HCT116 (cell line): Measurements from ENCODE around the gene MRPL49. TPM values are rescaled to one million over a fixed set of nuclear protein-coding genes. Genes with fewer than 3 reads are reported as not detected.
A peak's percentile ranks its signal among the peaks of the same experiment; 100 is the strongest.

Source experiments
- ATAC-seq: fragments of 200-7000 bp; cut with Tn5 transposase; 2 replicates; pipeline ENCODE4 v1.9.1; 2020; ENCODE audit warnings: mild to moderate bottlenecking, moderate library complexity
- BruUV-seq: library from RNA; stranded (reverse); fragments of 400-500 nt; replicated peaks from 2 replicates; lab custom pipeline; 2021; lab: Mats Ljungman, UMichigan
- CTCF ChIA-PET: fragments of 300-600 bp; sonication (Branson Sonifier 250); formaldehyde crosslinking; loops from one replicate; lab custom pipeline; 2021; ENCODE audit warnings: antibody characterized with exemption; lab: Charles Lee
- POLR2A ChIA-PET: fragments of 300-600, 350-600 bp; sonication (Branson Sonifier 250); formaldehyde crosslinking; loops from one replicate; lab custom pipeline; 2021; ENCODE audit warnings: antibody characterized with exemption; lab: Charles Lee
- RAD21 ChIA-PET, 2 experiments: fragments of 300-600 bp; sonication (Branson Sonifier 250); formaldehyde crosslinking; loops; one replicate each; lab custom pipeline; 2023; ENCODE audit warnings: low total read pairs in 2 of 2; ENCODE audit not compliant: uncharacterized antibody in 2 of 2, unreplicated experiment in 2 of 2, low non-redundant PET in 1 of 2; lab: Charles Lee
- DNase-seq: peaks from one replicate; pipeline ENCODE4 v3.0.0-alpha.2; 2010; ENCODE audit warnings: low read depth, low spot score
- H2AFZ ChIP-seq: fragments of 200-600 bp; shearing (Covaris generic), sonication (generic); 2 replicates; pipeline ENCODE4 v1.6.1; 2017; ENCODE audit warnings: low read depth, mixed run types, mixed read lengths, antibody characterized with exemption, low read length; ENCODE audit not compliant: poor library complexity, severe bottlenecking
- H3K27ac ChIP-seq: 2 replicates; pipeline ENCODE4 v1.5.1; 2012; ENCODE audit warnings: low read depth, low read length
- H3K27me3 ChIP-seq: fragments of 200-600 bp; sonication (generic); 2 replicates; pipeline ENCODE4 v1.6.1; 2016; ENCODE audit warnings: mixed run types, low read length, mixed read lengths; ENCODE audit not compliant: insufficient read depth
- H3K36me3 ChIP-seq, 2 experiments: fragments of 200-500 bp in 1 of 2; fragments of 200-600 bp in 1 of 2; sonication (Bioruptor generic) in 1 of 2; sonication (generic) in 1 of 2; 2 replicates each; pipeline versions ENCODE4 v1.5.1 to v1.6.1; 2014 to 2016; ENCODE audit warnings: low read length in 2 of 2, inconsistent platforms in 1 of 2, mixed read lengths in 1 of 2, mixed run types in 1 of 2; ENCODE audit not compliant: insufficient read depth in 2 of 2, control insufficient read depth in 1 of 2
- H3K4me1 ChIP-seq, 2 experiments: fragments of 200-600 bp in 1 of 2; sonication (generic) in 1 of 2; 2 replicates each; pipeline versions ENCODE4 v1.5.1 to v1.6.1; 2012 to 2017; ENCODE audit warnings: low read length in 2 of 2, inconsistent platforms in 1 of 2, mild to moderate bottlenecking in 1 of 2, mixed read lengths in 1 of 2, mixed run types in 1 of 2, moderate library complexity in 1 of 2; ENCODE audit not compliant: insufficient read depth in 2 of 2, control insufficient read depth in 1 of 2
- H3K4me2 ChIP-seq: fragments of 200-600 bp; sonication (generic); 2 replicates; pipeline ENCODE4 v1.6.1; 2017; ENCODE audit warnings: mixed run types, low read length, mixed read lengths
- H3K4me3 ChIP-seq, 2 experiments: fragments of 200-600 bp in 1 of 2; sonication (generic) in 1 of 2; replicated peaks in 1 of 2; 2 replicates each; pipeline ENCODE4 v1.5.1; 2011 to 2016; ENCODE audit warnings: low read length in 2 of 2, control low read depth in 1 of 2, low read depth in 1 of 2, mild to moderate bottlenecking in 1 of 2, mixed read lengths in 1 of 2, mixed run types in 1 of 2
- H3K79me2 ChIP-seq: fragments of 200-600 bp; sonication (generic); 2 replicates; pipeline ENCODE4 v1.6.1; 2017; ENCODE audit warnings: mild to moderate bottlenecking, mixed run types, low read length, moderate library complexity, mixed read lengths; ENCODE audit not compliant: insufficient read depth
- H3K9ac ChIP-seq: fragments of 200-600 bp; sonication (generic); 2 replicates; pipeline ENCODE4 v1.6.1; 2016; ENCODE audit warnings: low read length, mixed read lengths
- H3K9me2 ChIP-seq: fragments of 200-600 bp; sonication (generic), shearing (Covaris generic); 2 replicates; pipeline ENCODE4 v1.6.1; 2017; ENCODE audit warnings: mixed run types, mild to moderate bottlenecking, moderate library complexity; ENCODE audit not compliant: insufficient read depth
- H3K9me3 ChIP-seq, 2 experiments: fragments of 200-500 bp in 1 of 2; fragments of 200-600 bp in 1 of 2; sonication (Bioruptor generic) in 1 of 2; sonication (generic) in 1 of 2; 2 replicates each; pipeline ENCODE4 v1.6.1; 2014 to 2017; ENCODE audit warnings: low read length in 2 of 2, mixed read lengths in 2 of 2, inconsistent platforms in 1 of 2, low read depth in 1 of 2, mild to moderate bottlenecking in 1 of 2, mixed run types in 1 of 2, moderate library complexity in 1 of 2; ENCODE audit not compliant: control insufficient read depth in 1 of 2, insufficient read depth in 1 of 2
- H4K20me1 ChIP-seq: fragments of 200-600 bp; sonication (generic), shearing (Covaris generic); 2 replicates; pipeline ENCODE4 v1.6.1; 2017; ENCODE audit warnings: mixed run types, mild to moderate bottlenecking, moderate library complexity; ENCODE audit not compliant: insufficient read depth
- CBX3 ChIP-seq: IDR thresholded peaks from 2 replicates; pipeline ENCODE4 v1.6.1; 2012; ENCODE audit warnings: low read depth
- CEBPB ChIP-seq: IDR thresholded peaks from 2 replicates; pipeline ENCODE4 v1.6.1; 2012; ENCODE audit warnings: low read depth
- EGR1 ChIP-seq: IDR thresholded peaks from 2 replicates; pipeline ENCODE4 v1.6.1; 2012; ENCODE audit warnings: low read depth
- ELF1 ChIP-seq: IDR thresholded peaks from 2 replicates; pipeline ENCODE4 v1.6.1; 2012; ENCODE audit warnings: low read depth, borderline replicate concordance
- FOSL1 ChIP-seq: IDR thresholded peaks from 2 replicates; pipeline ENCODE4 v1.6.1; 2012; ENCODE audit warnings: low read depth
- JUND ChIP-seq: IDR thresholded peaks from 2 replicates; pipeline ENCODE4 v1.6.1; 2012
- POLR2A ChIP-seq: IDR thresholded peaks from 2 replicates; pipeline ENCODE4 v1.7.0; 2011; ENCODE audit warnings: borderline replicate concordance; ENCODE audit not compliant: insufficient read depth, insufficient read length; ENCODE audit errors: extremely low read depth
- POLR2AphosphoS5 ChIP-seq: IDR thresholded peaks from 2 replicates; pipeline ENCODE4 v1.6.1; 2011; ENCODE audit warnings: mild to moderate bottlenecking, low read depth, low read length, moderate library complexity
- RAD21 ChIP-seq: IDR thresholded peaks from 2 replicates; pipeline ENCODE4 v1.6.1; 2012; ENCODE audit warnings: low read depth, mild to moderate bottlenecking
- SIN3A ChIP-seq: IDR thresholded peaks from 2 replicates; pipeline ENCODE4 v1.6.1; 2012; ENCODE audit warnings: low read depth
- SP1 ChIP-seq: IDR thresholded peaks from 2 replicates; pipeline ENCODE4 v1.6.1; 2012; ENCODE audit warnings: low read depth
- SRF ChIP-seq: IDR thresholded peaks from 2 replicates; pipeline ENCODE4 v1.6.1; 2012; ENCODE audit warnings: low read depth
- TCF7L2 ChIP-seq: IDR thresholded peaks from 2 replicates; pipeline ENCODE4 v1.7.0; 2011; ENCODE audit warnings: borderline replicate concordance, inconsistent platforms; ENCODE audit not compliant: insufficient read depth, insufficient read length; ENCODE audit errors: extremely low read depth
- YY1 ChIP-seq: IDR thresholded peaks from 2 replicates; pipeline ENCODE4 v1.6.1; 2011; ENCODE audit warnings: low read length, low read depth, moderate library complexity, mild to moderate bottlenecking; ENCODE audit not compliant: insufficient replicate concordance; ENCODE audit errors: extremely low read depth
- ZNF274 ChIP-seq: fragments of 200-500 bp; sonication (Bioruptor generic); IDR thresholded peaks from 2 replicates; pipeline ENCODE4 v1.6.1; 2014; ENCODE audit warnings: mild to moderate bottlenecking, low read depth, low read length, inconsistent platforms
- intact Hi-C: fragments of 100-400 bp; cut with micrococcal nuclease; formaldehyde crosslinking; loops from 2 replicates; pipeline ENCODE4 v1.10.0; 2022
- total RNA-seq: library from RNA; stranded (reverse); gene quantifications from one replicate; pipeline ENCODE4 v1.2.1, GENCODE V29; 2021; ENCODE audit not compliant: unreplicated experiment
- TF ChIP-seq, protein P1 (sequence below), 3 experiments: fragments of 200-600 bp in 1 of 3; sonication (generic) in 1 of 3; IDR thresholded peaks in 2 of 3; conservative IDR thresholded peaks in 1 of 3; 2 replicates each; pipeline ENCODE4 v1.5.1; 2012 to 2017; ENCODE audit warnings: low read depth in 2 of 3, low read length in 2 of 3, antibody characterized with exemption in 1 of 3, borderline replicate concordance in 1 of 3, control low read depth in 1 of 3, mild to moderate bottlenecking in 1 of 3, mixed read lengths in 1 of 3, mixed run types in 1 of 3, moderate library complexity in 1 of 3; ENCODE audit not compliant: insufficient read depth in 1 of 3
- TF ChIP-seq, protein P2 (sequence below): IDR thresholded peaks from 2 replicates; pipeline ENCODE4 v1.6.1; 2012; ENCODE audit warnings: low read depth
- TF ChIP-seq, protein P3 (sequence below): IDR thresholded peaks from 2 replicates; pipeline ENCODE4 v1.6.1; 2012
- TF ChIP-seq, protein P4 (sequence below): IDR thresholded peaks from 2 replicates; pipeline ENCODE4 v1.6.1; 2011; ENCODE audit warnings: mild to moderate bottlenecking, low read length, moderate library complexity; ENCODE audit not compliant: insufficient replicate concordance; ENCODE audit errors: extremely low read depth

The MRPL49 gene
- total RNA-seq, 1 experiment from 2014 or later: 77.5 TPM

DNA sequence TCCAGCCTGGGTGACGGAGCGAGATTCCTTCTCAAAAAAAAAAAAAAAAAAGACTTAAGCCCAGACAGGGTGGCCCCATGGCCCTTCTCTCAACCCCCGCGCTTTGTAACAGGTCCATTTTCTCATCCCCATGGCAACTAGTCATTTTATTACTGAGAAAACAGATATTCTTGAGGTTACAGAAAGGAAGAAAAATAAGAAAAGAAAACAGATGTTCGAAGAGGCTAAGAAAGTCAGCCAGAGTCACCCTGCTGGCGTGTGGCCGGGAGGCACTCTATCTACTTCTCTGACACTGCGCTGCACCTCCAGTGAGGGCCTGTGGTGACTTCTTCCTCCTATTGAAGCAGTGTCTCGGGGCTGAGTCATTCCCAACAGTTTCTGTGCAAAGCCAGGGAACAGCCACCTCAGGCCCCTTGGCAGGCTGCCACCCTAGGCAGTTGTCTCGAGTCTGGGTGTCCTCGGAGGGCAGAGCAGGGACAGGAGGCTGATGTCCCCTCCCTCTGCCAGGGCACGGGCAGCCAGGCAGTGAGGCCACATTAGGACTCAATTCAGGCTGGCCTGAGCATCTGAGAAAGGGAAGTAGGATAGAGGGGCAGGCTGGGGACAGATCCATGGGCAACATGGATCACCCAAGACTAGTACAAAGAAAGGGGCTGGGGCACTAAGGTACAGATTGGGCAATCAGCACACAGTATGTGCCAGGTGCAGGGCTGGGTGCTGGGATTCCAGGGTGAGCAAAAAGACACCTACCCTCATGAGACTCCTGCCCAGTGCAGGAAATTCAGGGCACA lies 28.6 kb downstream of the MRPL49 start:
- H3K36me3 ChIP-seq: no peaks in the 10 kb centered on the region
- no peaks in the 10 kb centered on the region for H3K27me3 ChIP-seq
- RAD21 ChIA-PET: no interaction called here
- ATAC-seq (peak; percentile 97), DNase-seq (peak; percentile 90)
- peaks cover 15 to 29% of the 10 kb centered on the region in 2 experiments for H3K4me1 ChIP-seq
- intact Hi-C loops: no loop called here
- H3K27ac ChIP-seq: peak overlapping the region; percentile 89
- CTCF ChIA-PET: no interaction called here
- peak overlapping the region; percentile 20 to 29; a peak in 3 of 4 replicates for H3K4me3 ChIP-seq
- H4K20me1 ChIP-seq: no peaks in the 10 kb centered on the region
- peak overlapping the region; percentile 50 for H3K9ac ChIP-seq
- H3K4me2 ChIP-seq: peak overlapping the region; percentile 74
- peaks cover 0 to 7% of the 10 kb centered on the region in 2 experiments; a peak in 1 of 4 replicates for H3K9me3 ChIP-seq
- H3K9me2 ChIP-seq: no peaks in the 10 kb centered on the region
- H2AFZ ChIP-seq: peak overlapping the region; percentile 9
- no peaks in the 10 kb centered on the region for H3K79me2 ChIP-seq
- BruUV-seq: no TSS peak
- POLR2A ChIA-PET: interaction anchor here (1.1 kb wide), 1 partner anchor 29 kb away, joined by 3 read pairs; the partner anchor contains the start of genes FAU and MRPL49
- peak; percentile 87 for TF ChIP-seq POLR2AphosphoS5
- TF ChIP-seq ZNF274: no peak
- TF ChIP-seq ELF1: no peak
- TF ChIP-seq SRF: no peak
- TF ChIP-seq, protein P1, sequence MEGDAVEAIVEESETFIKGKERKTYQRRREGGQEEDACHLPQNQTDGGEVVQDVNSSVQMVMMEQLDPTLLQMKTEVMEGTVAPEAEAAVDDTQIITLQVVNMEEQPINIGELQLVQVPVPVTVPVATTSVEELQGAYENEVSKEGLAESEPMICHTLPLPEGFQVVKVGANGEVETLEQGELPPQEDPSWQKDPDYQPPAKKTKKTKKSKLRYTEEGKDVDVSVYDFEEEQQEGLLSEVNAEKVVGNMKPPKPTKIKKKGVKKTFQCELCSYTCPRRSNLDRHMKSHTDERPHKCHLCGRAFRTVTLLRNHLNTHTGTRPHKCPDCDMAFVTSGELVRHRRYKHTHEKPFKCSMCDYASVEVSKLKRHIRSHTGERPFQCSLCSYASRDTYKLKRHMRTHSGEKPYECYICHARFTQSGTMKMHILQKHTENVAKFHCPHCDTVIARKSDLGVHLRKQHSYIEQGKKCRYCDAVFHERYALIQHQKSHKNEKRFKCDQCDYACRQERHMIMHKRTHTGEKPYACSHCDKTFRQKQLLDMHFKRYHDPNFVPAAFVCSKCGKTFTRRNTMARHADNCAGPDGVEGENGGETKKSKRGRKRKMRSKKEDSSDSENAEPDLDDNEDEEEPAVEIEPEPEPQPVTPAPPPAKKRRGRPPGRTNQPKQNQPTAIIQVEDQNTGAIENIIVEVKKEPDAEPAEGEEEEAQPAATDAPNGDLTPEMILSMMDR (IDR thresholded peaks at IDR 0.05 in 2 of 3, conservative IDR thresholded peaks at IDR 0.05 in 1 of 3; ENCODE audit: borderline replicate concordance in 1 of 3, insufficient read depth in 1 of 3, low read depth in 2 of 3, low read length in 2 of 3): no peak
- TF ChIP-seq SP1: peak; percentile 87
- TF ChIP-seq CBX3: peak; percentile 94
- TF ChIP-seq, protein P2, sequence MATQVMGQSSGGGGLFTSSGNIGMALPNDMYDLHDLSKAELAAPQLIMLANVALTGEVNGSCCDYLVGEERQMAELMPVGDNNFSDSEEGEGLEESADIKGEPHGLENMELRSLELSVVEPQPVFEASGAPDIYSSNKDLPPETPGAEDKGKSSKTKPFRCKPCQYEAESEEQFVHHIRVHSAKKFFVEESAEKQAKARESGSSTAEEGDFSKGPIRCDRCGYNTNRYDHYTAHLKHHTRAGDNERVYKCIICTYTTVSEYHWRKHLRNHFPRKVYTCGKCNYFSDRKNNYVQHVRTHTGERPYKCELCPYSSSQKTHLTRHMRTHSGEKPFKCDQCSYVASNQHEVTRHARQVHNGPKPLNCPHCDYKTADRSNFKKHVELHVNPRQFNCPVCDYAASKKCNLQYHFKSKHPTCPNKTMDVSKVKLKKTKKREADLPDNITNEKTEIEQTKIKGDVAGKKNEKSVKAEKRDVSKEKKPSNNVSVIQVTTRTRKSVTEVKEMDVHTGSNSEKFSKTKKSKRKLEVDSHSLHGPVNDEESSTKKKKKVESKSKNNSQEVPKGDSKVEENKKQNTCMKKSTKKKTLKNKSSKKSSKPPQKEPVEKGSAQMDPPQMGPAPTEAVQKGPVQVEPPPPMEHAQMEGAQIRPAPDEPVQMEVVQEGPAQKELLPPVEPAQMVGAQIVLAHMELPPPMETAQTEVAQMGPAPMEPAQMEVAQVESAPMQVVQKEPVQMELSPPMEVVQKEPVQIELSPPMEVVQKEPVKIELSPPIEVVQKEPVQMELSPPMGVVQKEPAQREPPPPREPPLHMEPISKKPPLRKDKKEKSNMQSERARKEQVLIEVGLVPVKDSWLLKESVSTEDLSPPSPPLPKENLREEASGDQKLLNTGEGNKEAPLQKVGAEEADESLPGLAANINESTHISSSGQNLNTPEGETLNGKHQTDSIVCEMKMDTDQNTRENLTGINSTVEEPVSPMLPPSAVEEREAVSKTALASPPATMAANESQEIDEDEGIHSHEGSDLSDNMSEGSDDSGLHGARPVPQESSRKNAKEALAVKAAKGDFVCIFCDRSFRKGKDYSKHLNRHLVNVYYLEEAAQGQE: no peak
- TF ChIP-seq POLR2A: peak; percentile 33
- TF ChIP-seq CEBPB: peak; percentile 79
- peak; percentile 59 for TF ChIP-seq YY1
- peak; percentile 80; the same call in 1 of the 2 replicates for TF ChIP-seq FOSL1
- TF ChIP-seq, protein P3, sequence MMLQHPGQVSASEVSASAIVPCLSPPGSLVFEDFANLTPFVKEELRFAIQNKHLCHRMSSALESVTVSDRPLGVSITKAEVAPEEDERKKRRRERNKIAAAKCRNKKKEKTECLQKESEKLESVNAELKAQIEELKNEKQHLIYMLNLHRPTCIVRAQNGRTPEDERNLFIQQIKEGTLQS: no peak
- peak; percentile 81 for TF ChIP-seq JUND
- TF ChIP-seq EGR1: no peak
- TF ChIP-seq TCF7L2: peak; percentile 25
- TF ChIP-seq, protein P4, sequence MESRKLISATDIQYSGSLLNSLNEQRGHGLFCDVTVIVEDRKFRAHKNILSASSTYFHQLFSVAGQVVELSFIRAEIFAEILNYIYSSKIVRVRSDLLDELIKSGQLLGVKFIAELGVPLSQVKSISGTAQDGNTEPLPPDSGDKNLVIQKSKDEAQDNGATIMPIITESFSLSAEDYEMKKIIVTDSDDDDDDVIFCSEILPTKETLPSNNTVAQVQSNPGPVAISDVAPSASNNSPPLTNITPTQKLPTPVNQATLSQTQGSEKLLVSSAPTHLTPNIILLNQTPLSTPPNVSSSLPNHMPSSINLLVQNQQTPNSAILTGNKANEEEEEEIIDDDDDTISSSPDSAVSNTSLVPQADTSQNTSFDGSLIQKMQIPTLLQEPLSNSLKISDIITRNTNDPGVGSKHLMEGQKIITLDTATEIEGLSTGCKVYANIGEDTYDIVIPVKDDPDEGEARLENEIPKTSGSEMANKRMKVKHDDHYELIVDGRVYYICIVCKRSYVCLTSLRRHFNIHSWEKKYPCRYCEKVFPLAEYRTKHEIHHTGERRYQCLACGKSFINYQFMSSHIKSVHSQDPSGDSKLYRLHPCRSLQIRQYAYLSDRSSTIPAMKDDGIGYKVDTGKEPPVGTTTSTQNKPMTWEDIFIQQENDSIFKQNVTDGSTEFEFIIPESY: peak; percentile 68
- no peak for TF ChIP-seq SIN3A
- TF ChIP-seq RAD21: no peak
